GM23248 (cell line): ENCODE data around the gene NLRP8.

Experiments
- EZH2 ChIP-seq: fragments of 200-600 bp; sonication (generic); IDR thresholded peaks from 2 replicates; pipeline ENCODE4 v1.6.1; 2018; ENCODE audit warnings: antibody characterized with exemption, mild to moderate bottlenecking; ENCODE audit not compliant: insufficient read depth, poor library complexity, severe bottlenecking
- EZH2phosphoT487 ChIP-seq: fragments of 200-600 bp; sonication (generic); IDR thresholded peaks from 2 replicates; pipeline ENCODE4 v1.6.1; 2018; ENCODE audit warnings: antibody characterized with exemption, moderate library complexity, mild to moderate bottlenecking, low read depth; ENCODE audit not compliant: insufficient read depth

DNA sequence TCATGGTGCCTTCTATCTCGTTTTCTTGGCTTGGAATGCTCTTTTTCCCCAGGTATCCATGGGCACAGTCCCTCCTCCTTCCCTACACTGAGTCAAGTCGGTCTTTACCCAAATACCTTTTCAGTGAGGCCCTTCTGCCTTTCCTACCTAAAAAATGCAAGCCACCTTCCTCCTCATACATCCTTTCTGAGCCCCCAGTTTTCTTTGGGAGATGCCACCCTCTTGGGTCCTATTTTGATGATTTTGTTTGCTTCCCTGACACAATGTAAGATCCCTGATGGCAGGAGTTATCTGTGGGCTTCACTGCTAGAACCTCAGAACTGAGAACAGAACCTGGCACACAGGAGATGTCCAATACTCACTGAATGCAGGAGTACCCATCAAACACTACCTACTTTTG lies 37.8 kb upstream of the NLRP8 start:
- TF ChIP-seq EZH2 = no peak
- TF ChIP-seq EZH2phosphoT487 = no peak
